Ammon's horn (tissue), 1 donor: ENCODE data around the gene ITGAD.
"Not testable (repeated sequence)": the region's sequence is repeated elsewhere in the genome, so short reads cannot be mapped to it uniquely, and the experiment has no call there.

Source experiments
- DNase-seq: peaks from one replicate; pipeline ENCODE4 v3.0.0-alpha.2; 2016; ENCODE audit warnings: low spot score

The ITGAD gene

GRCh38 chr16:31429796-31430195 is 36.7 kb downstream of the ITGAD start:
- DNase-seq: no peak

- DNase-seq: no peak
These were observed 37.4 kb downstream of the ITGAD start for GRCh38 chr16:31430380-31431052.

GRCh38 chr16:31435341-31436220 is 42.4 kb downstream of the ITGAD start:
- DNase-seq: no peak

GRCh38 chr16:31436221-31437045 is 43.3 kb downstream of the ITGAD start:
- DNase-seq: no peak

GRCh38 chr16:31438414-31438813 is 45.3 kb downstream of the ITGAD start:
- no peak for DNase-seq

GRCh38 chr16:31439023-31439422 is 45.9 kb downstream of the ITGAD start:
- DNase-seq: not testable (repeated sequence)

- no peak for DNase-seq
These were observed 46.4 kb downstream of the ITGAD start for GRCh38 chr16:31439519-31439918.

- DNase-seq: peak; percentile 47
These were observed 47.5 kb downstream of the ITGAD start for GRCh38 chr16:31440516-31441184.

GRCh38 chr16:31441956-31442355 is 48.8 kb downstream of the ITGAD start:
- DNase-seq: no peak

- not testable (repeated sequence) for DNase-seq
These were observed 52.8 kb downstream of the ITGAD start for GRCh38 chr16:31445931-31446330.

- no peak for DNase-seq
These were observed 58.1 kb downstream of the ITGAD start for GRCh38 chr16:31451201-31451600.

GRCh38 chr16:31451681-31452351 is 58.7 kb downstream of the ITGAD start:
- peak; percentile 66 for DNase-seq

GRCh38 chr16:31452631-31453106 is 59.5 kb downstream of the ITGAD start:
- DNase-seq: no peak

- no peak for DNase-seq
These were observed 60.4 kb downstream of the ITGAD start for GRCh38 chr16:31453255-31454204.

GRCh38 chr16:31455601-31456314 is 62.6 kb downstream of the ITGAD start:
- no peak for DNase-seq

- DNase-seq: no peak
These were observed 63.8 kb downstream of the ITGAD start for GRCh38 chr16:31456988-31457360.

GRCh38 chr16:31458073-31458843 is 65.1 kb downstream of the ITGAD start:
- DNase-seq: no peak

- peak; percentile 100 for DNase-seq
These were observed 65.9 kb downstream of the ITGAD start, which contains the start of gene ARMC5 for GRCh38 chr16:31458844-31459686. ARMC5 (plus strand) TSS chr16:31459501; CDS start chr16:31459525, 24 bp downstream.
